ENCODE measurements around the gene MARCHF9.

The MARCHF9 gene

GRCh38 chr12:57735952-57736740, 18.8 kb upstream of the MARCHF9 start:
- Histone ChIP-seq H4K20me1 (peaks cover 0 to 81% (median 19%) of the 10 kb centered on the region in 11 experiments; a peak in 13 of 22 replicates), H3K9ac (peak overlapping the region in 1 of 11 experiments; percentile 18; a peak in 1 of 22 replicates), H3K27me3 (no peaks in the 10 kb centered on the region), H3K36me3 (peaks cover 36 to 72% (median 57%) of the 10 kb centered on the region in 11 experiments), H3K4me3 (no peak overlapping the region), H3K4me2 (no peak overlapping the region), H3K27ac (no peak overlapping the region; a peak in 1 of 22 replicates), H3K9me3 (replicated peaks in 1 of 11) (no peaks in the 10 kb centered on the region), H3K4me1 (peaks cover 21 to 28% (median 22%) of the 10 kb centered on the region in 10 experiments)
- no peak for TF ChIP-seq Cebpa-rat (IDR thresholded peaks at IDR 0.05)

GRCh38 chr12:57736741-57737466, 18.0 kb upstream of the MARCHF9 start:
- Histone ChIP-seq H3K36me3 (peaks cover 29 to 64% (median 50%) of the 10 kb centered on the region in 11 experiments), H3K27me3 (no peaks in the 10 kb centered on the region), H4K20me1 (peaks cover 0 to 75% (median 19%) of the 10 kb centered on the region in 11 experiments; a peak in 13 of 22 replicates), H3K4me3 (no peak overlapping the region), H3K27ac (no peak overlapping the region; a peak in 2 of 22 replicates), H3K9ac (0 out of 22 replicates have a peak overlapping the region, but pooled peaks of 1 of the 11 experiments have one; percentile 16), H3K9me3 (replicated peaks in 1 of 11) (no peaks in the 10 kb centered on the region), H3K4me1 (peaks cover 29 to 36% (median 29%) of the 10 kb centered on the region in 10 experiments), H3K4me2 (no peak overlapping the region)
- no peak for TF ChIP-seq Cebpa-rat (IDR thresholded peaks at IDR 0.05)

GRCh38 chr12:57737467-57738460, 17.1 kb upstream of the MARCHF9 start:
- Histone ChIP-seq H3K4me3 (no peak overlapping the region), H3K36me3 (peaks cover 20 to 55% (median 41%) of the 10 kb centered on the region in 11 experiments), H3K9ac (no peak overlapping the region), H3K4me2 (no peak overlapping the region), H3K27ac (no peak overlapping the region; a peak in 1 of 22 replicates), H3K4me1 (peaks cover 36 to 45% (median 38%) of the 10 kb centered on the region in 10 experiments), H3K9me3 (replicated peaks in 1 of 11) (no peaks in the 10 kb centered on the region), H3K27me3 (no peaks in the 10 kb centered on the region), H4K20me1 (peaks cover 0 to 68% (median 19%) of the 10 kb centered on the region in 11 experiments; a peak in 13 of 22 replicates)
- no peak for TF ChIP-seq Cebpa-rat (IDR thresholded peaks at IDR 0.05)

GRCh38 chr12:57738661-57739237, 16.2 kb upstream of the MARCHF9 start, which contains the start of gene AGAP2:
Gene AGAP2, minus strand, starts transcription at chr12:57738742. Its CDS starts 496 bp downstream, at chr12:57738246.
- H3K9me3 ChIP-seq (replicated peaks in 1 of 11): no peaks in the 10 kb centered on the region
- no peaks in the 10 kb centered on the region for H3K27me3 ChIP-seq
- peak within 1 kb of the TSS in 8 of 11 experiments; percentile 69 to 89 (median 86); a peak in 14 of 22 replicates for H3K27ac ChIP-seq
- H3K4me3 ChIP-seq: peak within 1 kb of the TSS in 4 of 10 experiments; percentile 67 to 77 (median 70); a peak in 4 of 20 replicates
- peaks cover 0 to 61% (median 19%) of the 10 kb centered on the region in 11 experiments; a peak in 13 of 22 replicates for H4K20me1 ChIP-seq
- peaks cover 10 to 46% (median 31%) of the 10 kb centered on the region in 11 experiments for H3K36me3 ChIP-seq
- peak within 1 kb of the TSS; percentile 82 to 97 (median 94); a peak in 20 of 22 replicates for H3K4me2 ChIP-seq
- H3K9ac ChIP-seq: peak within 1 kb of the TSS in 8 of 11 experiments; percentile 61 to 80 (median 75); a peak in 13 of 22 replicates
- TF ChIP-seq Cebpa-rat (IDR thresholded peaks at IDR 0.05): no peak
- peaks cover 38 to 50% (median 42%) of the 10 kb centered on the region in 10 experiments for H3K4me1 ChIP-seq

- Histone ChIP-seq H3K36me3 (peaks cover 4 to 39% (median 25%) of the 10 kb centered on the region in 11 experiments; a peak in 21 of 22 replicates), H3K9me3 (replicated peaks in 1 of 11) (no peaks in the 10 kb centered on the region), H3K27ac (peak overlapping the region in 8 of 11 experiments; percentile 69 to 89 (median 86); a peak in 14 of 22 replicates), H4K20me1 (peaks cover 0 to 55% (median 19%) of the 10 kb centered on the region in 11 experiments; a peak in 13 of 22 replicates), H3K4me1 (peaks cover 44 to 56% (median 48%) of the 10 kb centered on the region in 10 experiments), H3K4me2 (peak overlapping the region; percentile 82 to 97 (median 94); a peak in 20 of 22 replicates), H3K9ac (peak overlapping the region in 8 of 11 experiments; percentile 61 to 80 (median 75); a peak in 13 of 22 replicates), H3K4me3 (peak overlapping the region in 4 of 10 experiments; percentile 67 to 77 (median 70); a peak in 5 of 20 replicates), H3K27me3 (no peaks in the 10 kb centered on the region)
- TF ChIP-seq Cebpa-rat (IDR thresholded peaks at IDR 0.05): no peak
Observed at GRCh38 chr12:57739387-57739786, 15.5 kb upstream of the MARCHF9 start.

GRCh38 chr12:57739914-57740538, 14.9 kb upstream of the MARCHF9 start:
- peak overlapping the region; percentile 82 to 97 (median 94); a peak in 21 of 22 replicates for H3K4me2 ChIP-seq
- peak overlapping the region; percentile 45 to 80 (median 71); a peak in 19 of 22 replicates for H3K9ac ChIP-seq
- peaks cover 0 to 51% (median 19%) of the 10 kb centered on the region in 11 experiments; a peak in 13 of 22 replicates for H4K20me1 ChIP-seq
- H3K4me1 ChIP-seq: peaks cover 44 to 58% (median 49%) of the 10 kb centered on the region in 10 experiments
- no peaks in the 10 kb centered on the region for H3K27me3 ChIP-seq
- H3K9me3 ChIP-seq (replicated peaks in 1 of 11): no peaks in the 10 kb centered on the region
- peak overlapping the region in 10 of 11 experiments; percentile 20 to 89 (median 79); a peak in 18 of 22 replicates for H3K27ac ChIP-seq
- no peak for TF ChIP-seq Cebpa-rat (IDR thresholded peaks at IDR 0.05)
- peaks cover 0 to 33% (median 18%) of the 10 kb centered on the region in 11 experiments; a peak in 15 of 22 replicates for H3K36me3 ChIP-seq
- H3K4me3 ChIP-seq: peak overlapping the region in 8 of 10 experiments; percentile 53 to 77 (median 66); a peak in 16 of 20 replicates
